OCI-LY7 (cell line): ENCODE data around the gene CDC42EP1.

Source experiments
- CTCF ChIP-seq: fragments of 200-600 bp; sonication (generic); conservative IDR thresholded peaks from 2 replicates; pipeline ENCODE4 v1.5.1; 2014; ENCODE audit warnings: mild to moderate bottlenecking, antibody characterized with exemption, low read length, moderate library complexity, mixed read lengths
- EZH2phosphoT487 ChIP-seq: fragments of 200-600 bp; sonication (generic); IDR thresholded peaks from 2 replicates; pipeline ENCODE4 v1.6.1; 2018; ENCODE audit warnings: low read depth, borderline replicate concordance, mild to moderate bottlenecking, mixed run types, antibody characterized with exemption, low read length, moderate library complexity, mixed read lengths

GRCh38 chr22:37611207-37611606, 50.9 kb downstream of the CDC42EP1 start:
- TF ChIP-seq CTCF, result no peak
- no peak for TF ChIP-seq EZH2phosphoT487
